ENCODE data around the gene CTU2. TPM values are rescaled to one million over a fixed set of nuclear protein-coding genes. Genes with fewer than 3 reads are reported as not detected.
"Not testable (repeated sequence)": the region's sequence is repeated elsewhere in the genome, so short reads cannot be mapped to it uniquely, and the experiment has no call there.

Gene CTU2
- total RNA-seq, 1 experiment from 2014 or later: 24.8 TPM

DNA sequence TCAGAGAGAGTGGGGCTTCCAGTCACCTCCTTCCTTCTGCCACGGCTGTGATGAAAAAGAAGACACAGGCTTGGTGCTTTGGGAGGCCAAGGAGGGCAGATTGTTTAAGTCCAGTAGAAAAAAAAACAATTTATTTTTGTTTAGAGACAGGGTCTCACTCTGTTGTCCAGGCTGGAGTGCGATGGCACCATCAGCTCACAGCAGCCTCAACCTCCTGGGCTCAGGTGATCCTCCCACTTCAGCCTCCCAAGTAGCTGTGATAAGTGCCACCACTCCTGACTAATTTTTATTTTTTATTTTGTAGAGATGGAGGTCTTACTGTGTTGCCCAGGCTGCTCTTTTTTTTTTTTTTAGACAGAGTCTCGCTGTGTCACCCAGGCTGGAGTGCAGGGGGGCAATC lies 40.7 kb upstream of the CTU2 start:
- Histone ChIP-seq H3K27me3 (ENCODE audit: control insufficient read depth, insufficient read depth, low read length) (no peaks in the 10 kb centered on the region), H3K36me3 (ENCODE audit: control insufficient read depth, insufficient read depth, low read length) (no peaks in the 10 kb centered on the region; the same call in 1 of the 2 replicates), H3K4me3 (ENCODE audit: low read depth in 2 of 2, low read length in 2 of 2) (no peak overlapping the region), H3K27ac (ENCODE audit: low read length) (no peak overlapping the region), H3K4me1 (ENCODE audit: control insufficient read depth, insufficient read depth, low read length) (peaks cover 5% of the 10 kb centered on the region; the same call in 1 of the 2 replicates), H3K9me3 (ENCODE audit: control insufficient read depth, insufficient read depth, low read depth, low read length) (no peaks in the 10 kb centered on the region)
- ATAC-seq (no peak), DNase-seq (ENCODE audit: low read depth, low spot score) (no peak)
- in situ Hi-C loops (cut with HindIII; ENCODE audit: low pct_unique_long_range_greater_than_20kb, low sequenced_read_pairs) (no loop called here), intact Hi-C loops (cut with micrococcal nuclease; ENCODE audit: unreplicated experiment) (no loop called here)
- TF ChIP-seq, protein P1, sequence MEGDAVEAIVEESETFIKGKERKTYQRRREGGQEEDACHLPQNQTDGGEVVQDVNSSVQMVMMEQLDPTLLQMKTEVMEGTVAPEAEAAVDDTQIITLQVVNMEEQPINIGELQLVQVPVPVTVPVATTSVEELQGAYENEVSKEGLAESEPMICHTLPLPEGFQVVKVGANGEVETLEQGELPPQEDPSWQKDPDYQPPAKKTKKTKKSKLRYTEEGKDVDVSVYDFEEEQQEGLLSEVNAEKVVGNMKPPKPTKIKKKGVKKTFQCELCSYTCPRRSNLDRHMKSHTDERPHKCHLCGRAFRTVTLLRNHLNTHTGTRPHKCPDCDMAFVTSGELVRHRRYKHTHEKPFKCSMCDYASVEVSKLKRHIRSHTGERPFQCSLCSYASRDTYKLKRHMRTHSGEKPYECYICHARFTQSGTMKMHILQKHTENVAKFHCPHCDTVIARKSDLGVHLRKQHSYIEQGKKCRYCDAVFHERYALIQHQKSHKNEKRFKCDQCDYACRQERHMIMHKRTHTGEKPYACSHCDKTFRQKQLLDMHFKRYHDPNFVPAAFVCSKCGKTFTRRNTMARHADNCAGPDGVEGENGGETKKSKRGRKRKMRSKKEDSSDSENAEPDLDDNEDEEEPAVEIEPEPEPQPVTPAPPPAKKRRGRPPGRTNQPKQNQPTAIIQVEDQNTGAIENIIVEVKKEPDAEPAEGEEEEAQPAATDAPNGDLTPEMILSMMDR (IDR thresholded peaks at IDR 0.05): no peak
- no peak for TF ChIP-seq SIN3A (IDR thresholded peaks at IDR 0.05; ENCODE audit: borderline replicate concordance, insufficient read depth, low read depth, low read length)
- TF ChIP-seq, protein P2, sequence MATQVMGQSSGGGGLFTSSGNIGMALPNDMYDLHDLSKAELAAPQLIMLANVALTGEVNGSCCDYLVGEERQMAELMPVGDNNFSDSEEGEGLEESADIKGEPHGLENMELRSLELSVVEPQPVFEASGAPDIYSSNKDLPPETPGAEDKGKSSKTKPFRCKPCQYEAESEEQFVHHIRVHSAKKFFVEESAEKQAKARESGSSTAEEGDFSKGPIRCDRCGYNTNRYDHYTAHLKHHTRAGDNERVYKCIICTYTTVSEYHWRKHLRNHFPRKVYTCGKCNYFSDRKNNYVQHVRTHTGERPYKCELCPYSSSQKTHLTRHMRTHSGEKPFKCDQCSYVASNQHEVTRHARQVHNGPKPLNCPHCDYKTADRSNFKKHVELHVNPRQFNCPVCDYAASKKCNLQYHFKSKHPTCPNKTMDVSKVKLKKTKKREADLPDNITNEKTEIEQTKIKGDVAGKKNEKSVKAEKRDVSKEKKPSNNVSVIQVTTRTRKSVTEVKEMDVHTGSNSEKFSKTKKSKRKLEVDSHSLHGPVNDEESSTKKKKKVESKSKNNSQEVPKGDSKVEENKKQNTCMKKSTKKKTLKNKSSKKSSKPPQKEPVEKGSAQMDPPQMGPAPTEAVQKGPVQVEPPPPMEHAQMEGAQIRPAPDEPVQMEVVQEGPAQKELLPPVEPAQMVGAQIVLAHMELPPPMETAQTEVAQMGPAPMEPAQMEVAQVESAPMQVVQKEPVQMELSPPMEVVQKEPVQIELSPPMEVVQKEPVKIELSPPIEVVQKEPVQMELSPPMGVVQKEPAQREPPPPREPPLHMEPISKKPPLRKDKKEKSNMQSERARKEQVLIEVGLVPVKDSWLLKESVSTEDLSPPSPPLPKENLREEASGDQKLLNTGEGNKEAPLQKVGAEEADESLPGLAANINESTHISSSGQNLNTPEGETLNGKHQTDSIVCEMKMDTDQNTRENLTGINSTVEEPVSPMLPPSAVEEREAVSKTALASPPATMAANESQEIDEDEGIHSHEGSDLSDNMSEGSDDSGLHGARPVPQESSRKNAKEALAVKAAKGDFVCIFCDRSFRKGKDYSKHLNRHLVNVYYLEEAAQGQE (IDR thresholded peaks at IDR 0.05; ENCODE audit: insufficient read depth in 1 of 2, low read depth in 2 of 2, low read length in 1 of 2): no peak
- no peak for TF ChIP-seq TCF7L2 (IDR thresholded peaks at IDR 0.05; ENCODE audit: low read depth, low read length)
- TF ChIP-seq POLR2AphosphoS5 (IDR thresholded peaks at IDR 0.05; ENCODE audit: low read depth, low read length): no peak
- CTCF ChIA-PET: interaction anchor here (0.5 kb wide), 1 partner anchor 14 kb away, joined by 3 read pairs; no protein-coding TSS in a partner anchor
- BruUV-seq (replicated peaks): no TSS peak
- POLR2A ChIA-PET: no interaction called here

DNA sequence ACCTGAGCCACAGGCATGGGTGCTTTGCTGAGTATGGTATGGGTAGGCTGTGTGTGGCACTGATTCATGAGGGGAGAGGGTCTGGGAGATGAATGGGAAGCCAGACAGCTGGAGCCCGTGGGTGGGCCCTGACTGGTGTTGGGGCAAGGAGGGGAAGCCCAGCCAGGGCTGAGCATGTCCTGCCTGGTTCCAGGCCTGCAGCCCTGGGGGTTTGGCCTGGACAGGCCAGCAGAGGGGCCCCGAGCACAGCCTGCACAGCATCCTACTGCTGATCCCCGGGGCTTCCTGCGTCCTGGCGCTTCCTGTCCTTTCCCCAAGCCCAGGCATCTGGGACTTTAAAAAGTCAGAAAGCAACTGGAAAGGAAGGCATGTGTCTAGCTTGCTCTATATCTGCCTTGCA lies 38.8 kb upstream of the CTU2 start:
- intact Hi-C loops (cut with micrococcal nuclease; ENCODE audit: unreplicated experiment) (no loop called here), in situ Hi-C loops (cut with HindIII; ENCODE audit: low pct_unique_long_range_greater_than_20kb, low sequenced_read_pairs) (no loop called here)
- CTCF ChIA-PET: no interaction called here
- Histone ChIP-seq H3K9me3 (ENCODE audit: control insufficient read depth, insufficient read depth, low read depth, low read length) (no peaks in the 10 kb centered on the region), H3K36me3 (ENCODE audit: control insufficient read depth, insufficient read depth, low read length) (no peaks in the 10 kb centered on the region; the same call in 1 of the 2 replicates), H3K27me3 (ENCODE audit: control insufficient read depth, insufficient read depth, low read length) (no peaks in the 10 kb centered on the region), H3K27ac (ENCODE audit: low read length) (no peak overlapping the region), H3K4me1 (ENCODE audit: control insufficient read depth, insufficient read depth, low read length) (no peaks in the 10 kb centered on the region), H3K4me3 (ENCODE audit: low read depth in 2 of 2, low read length in 2 of 2) (no peak overlapping the region)
- DNase-seq (ENCODE audit: low read depth, low spot score) (no peak), ATAC-seq (no peak)
- POLR2A ChIA-PET: no interaction called here
- TF ChIP-seq, protein P1 (IDR thresholded peaks at IDR 0.05): no peak
- no peak for TF ChIP-seq TCF7L2 (IDR thresholded peaks at IDR 0.05; ENCODE audit: low read depth, low read length)
- no TSS peak for BruUV-seq (replicated peaks)

DNA sequence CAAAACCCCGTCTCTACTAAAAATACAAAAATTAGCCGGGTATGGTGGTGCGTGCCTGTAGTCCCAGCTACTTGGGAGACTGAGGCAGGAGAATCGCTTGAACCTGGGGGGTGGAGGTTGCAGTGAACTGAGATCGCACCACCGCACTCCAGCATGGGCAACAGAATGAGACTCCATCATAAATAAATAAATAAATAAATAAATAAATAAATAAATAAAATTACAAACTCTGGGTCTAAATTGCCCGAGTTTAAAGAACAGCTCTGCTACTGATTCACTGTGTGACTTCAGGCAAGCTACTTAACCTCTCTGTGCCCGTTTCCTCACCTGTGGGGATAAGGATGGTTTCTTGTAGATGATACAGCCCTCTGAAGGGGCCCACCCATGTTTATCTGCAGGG lies 36.8 kb upstream of the CTU2 start:
- CTCF ChIA-PET; BruUV-seq (replicated peaks); ATAC-seq; H3K9me3 ChIP-seq (ENCODE audit: control insufficient read depth, insufficient read depth, low read depth, low read length); H3K4me3 ChIP-seq (ENCODE audit: low read depth in 2 of 2, low read length in 2 of 2); DNase-seq (ENCODE audit: low read depth, low spot score); H3K27ac ChIP-seq (ENCODE audit: low read length); H3K27me3 ChIP-seq (ENCODE audit: control insufficient read depth, insufficient read depth, low read length); H3K36me3 ChIP-seq (ENCODE audit: control insufficient read depth, insufficient read depth, low read length); POLR2A ChIA-PET; in situ Hi-C loops (cut with HindIII; ENCODE audit: low pct_unique_long_range_greater_than_20kb, low sequenced_read_pairs); intact Hi-C loops (cut with micrococcal nuclease; ENCODE audit: unreplicated experiment); H3K4me1 ChIP-seq (ENCODE audit: control insufficient read depth, insufficient read depth, low read length): not testable (repeated sequence)
